ENCODE measurements around the gene SLC7A5.

GRCh38 chr16:87843678-87844105, 25.6 kb downstream of the SLC7A5 start:
- TF ChIP-seq ZNF311 (tag by site-specific recombination; IDR thresholded peaks at IDR 0.05; ENCODE audit: borderline replicate concordance) (no peak), ZNF518A (tag by site-specific recombination; conservative IDR thresholded peaks at IDR 0.05; ENCODE audit: low read depth) (no peak), ATF2 (tag by site-specific recombination; IDR thresholded peaks at IDR 0.05; ENCODE audit: low read depth) (no peak), ZNF239 (tag by site-specific recombination; IDR thresholded peaks at IDR 0.05) (no peak), ZNF324 (tag by site-specific recombination; IDR thresholded peaks at IDR 0.05) (no peak), SALL2 (tag by site-specific recombination; IDR thresholded peaks at IDR 0.05; ENCODE audit: borderline replicate concordance) (no peak), ZSCAN30 (tag by site-specific recombination; IDR thresholded peaks at IDR 0.05) (no peak), ELK4 (IDR thresholded peaks at IDR 0.05; ENCODE audit: borderline replicate concordance, low read depth, low read length) (no peak), ZNF140 (tag by site-specific recombination; IDR thresholded peaks at IDR 0.05) (no peak)
- TF ChIP-seq, protein P1, sequence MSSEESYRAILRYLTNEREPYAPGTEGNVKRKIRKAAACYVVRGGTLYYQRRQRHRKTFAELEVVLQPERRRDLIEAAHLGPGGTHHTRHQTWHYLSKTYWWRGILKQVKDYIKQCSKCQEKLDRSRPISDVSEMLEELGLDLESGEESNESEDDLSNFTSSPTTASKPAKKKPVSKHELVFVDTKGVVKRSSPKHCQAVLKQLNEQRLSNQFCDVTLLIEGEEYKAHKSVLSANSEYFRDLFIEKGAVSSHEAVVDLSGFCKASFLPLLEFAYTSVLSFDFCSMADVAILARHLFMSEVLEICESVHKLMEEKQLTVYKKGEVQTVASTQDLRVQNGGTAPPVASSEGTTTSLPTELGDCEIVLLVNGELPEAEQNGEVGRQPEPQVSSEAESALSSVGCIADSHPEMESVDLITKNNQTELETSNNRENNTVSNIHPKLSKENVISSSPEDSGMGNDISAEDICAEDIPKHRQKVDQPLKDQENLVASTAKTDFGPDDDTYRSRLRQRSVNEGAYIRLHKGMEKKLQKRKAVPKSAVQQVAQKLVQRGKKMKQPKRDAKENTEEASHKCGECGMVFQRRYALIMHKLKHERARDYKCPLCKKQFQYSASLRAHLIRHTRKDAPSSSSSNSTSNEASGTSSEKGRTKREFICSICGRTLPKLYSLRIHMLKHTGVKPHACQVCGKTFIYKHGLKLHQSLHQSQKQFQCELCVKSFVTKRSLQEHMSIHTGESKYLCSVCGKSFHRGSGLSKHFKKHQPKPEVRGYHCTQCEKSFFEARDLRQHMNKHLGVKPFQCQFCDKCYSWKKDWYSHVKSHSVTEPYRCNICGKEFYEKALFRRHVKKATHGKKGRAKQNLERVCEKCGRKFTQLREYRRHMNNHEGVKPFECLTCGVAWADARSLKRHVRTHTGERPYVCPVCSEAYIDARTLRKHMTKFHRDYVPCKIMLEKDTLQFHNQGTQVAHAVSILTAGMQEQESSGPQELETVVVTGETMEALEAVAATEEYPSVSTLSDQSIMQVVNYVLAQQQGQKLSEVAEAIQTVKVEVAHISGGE (tag by site-specific recombination; conservative IDR thresholded peaks at IDR 0.05; ENCODE audit: low read depth) = no peak
- TF ChIP-seq, protein P2, sequence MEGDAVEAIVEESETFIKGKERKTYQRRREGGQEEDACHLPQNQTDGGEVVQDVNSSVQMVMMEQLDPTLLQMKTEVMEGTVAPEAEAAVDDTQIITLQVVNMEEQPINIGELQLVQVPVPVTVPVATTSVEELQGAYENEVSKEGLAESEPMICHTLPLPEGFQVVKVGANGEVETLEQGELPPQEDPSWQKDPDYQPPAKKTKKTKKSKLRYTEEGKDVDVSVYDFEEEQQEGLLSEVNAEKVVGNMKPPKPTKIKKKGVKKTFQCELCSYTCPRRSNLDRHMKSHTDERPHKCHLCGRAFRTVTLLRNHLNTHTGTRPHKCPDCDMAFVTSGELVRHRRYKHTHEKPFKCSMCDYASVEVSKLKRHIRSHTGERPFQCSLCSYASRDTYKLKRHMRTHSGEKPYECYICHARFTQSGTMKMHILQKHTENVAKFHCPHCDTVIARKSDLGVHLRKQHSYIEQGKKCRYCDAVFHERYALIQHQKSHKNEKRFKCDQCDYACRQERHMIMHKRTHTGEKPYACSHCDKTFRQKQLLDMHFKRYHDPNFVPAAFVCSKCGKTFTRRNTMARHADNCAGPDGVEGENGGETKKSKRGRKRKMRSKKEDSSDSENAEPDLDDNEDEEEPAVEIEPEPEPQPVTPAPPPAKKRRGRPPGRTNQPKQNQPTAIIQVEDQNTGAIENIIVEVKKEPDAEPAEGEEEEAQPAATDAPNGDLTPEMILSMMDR (tag by site-specific recombination; IDR thresholded peaks at IDR 0.05) = no peak
- TF ChIP-seq, protein P3, sequence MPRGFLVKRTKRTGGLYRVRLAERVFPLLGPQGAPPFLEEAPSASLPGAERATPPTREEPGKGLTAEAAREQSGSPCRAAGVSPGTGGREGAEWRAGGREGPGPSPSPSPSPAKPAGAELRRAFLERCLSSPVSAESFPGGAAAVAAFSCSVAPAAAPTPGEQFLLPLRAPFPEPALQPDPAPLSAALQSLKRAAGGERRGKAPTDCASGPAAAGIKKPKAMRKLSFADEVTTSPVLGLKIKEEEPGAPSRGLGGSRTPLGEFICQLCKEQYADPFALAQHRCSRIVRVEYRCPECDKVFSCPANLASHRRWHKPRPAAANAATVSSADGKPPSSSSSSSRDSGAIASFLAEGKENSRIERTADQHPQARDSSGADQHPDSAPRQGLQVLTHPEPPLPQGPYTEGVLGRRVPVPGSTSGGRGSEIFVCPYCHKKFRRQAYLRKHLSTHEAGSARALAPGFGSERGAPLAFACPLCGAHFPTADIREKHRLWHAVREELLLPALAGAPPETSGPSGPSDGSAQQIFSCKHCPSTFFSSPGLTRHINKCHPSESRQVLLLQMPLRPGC (tag by site-specific recombination; IDR thresholded peaks at IDR 0.05) = no peak
